T1000 (cell line): Measurements from ENCODE around the gene TASP1.

Experiments
- DNase-seq: peaks from one replicate; lab custom pipeline; 2025; ENCODE audit warnings: mixed read lengths; lab: John Stamatoyannopoulos, UW

Gene TASP1

GRCh38 chr20:13441388-13441787 lies 197.3 kb downstream of the TASP1 start:
- no peak for DNase-seq

DNA sequence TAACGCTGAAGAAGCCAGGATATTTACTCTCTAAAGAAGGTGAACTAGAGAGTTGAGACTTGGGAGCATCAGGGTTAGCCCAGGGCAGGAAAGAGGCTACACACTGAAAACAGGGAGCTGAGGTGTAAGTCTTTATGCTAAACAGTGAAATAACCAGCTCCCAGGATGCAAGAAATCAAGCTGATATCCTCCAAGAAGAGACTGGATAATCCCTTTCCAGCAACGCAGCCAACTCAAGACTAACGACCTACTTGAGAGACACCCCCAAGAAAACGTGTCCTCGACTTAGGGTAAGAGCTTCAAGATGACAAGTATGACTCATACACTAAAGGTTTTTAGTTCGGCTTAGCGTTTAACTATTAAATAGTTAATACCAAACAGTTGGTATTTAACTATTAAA lies 202.2 kb downstream of the TASP1 start:
- DNase-seq = no peak

DNA sequence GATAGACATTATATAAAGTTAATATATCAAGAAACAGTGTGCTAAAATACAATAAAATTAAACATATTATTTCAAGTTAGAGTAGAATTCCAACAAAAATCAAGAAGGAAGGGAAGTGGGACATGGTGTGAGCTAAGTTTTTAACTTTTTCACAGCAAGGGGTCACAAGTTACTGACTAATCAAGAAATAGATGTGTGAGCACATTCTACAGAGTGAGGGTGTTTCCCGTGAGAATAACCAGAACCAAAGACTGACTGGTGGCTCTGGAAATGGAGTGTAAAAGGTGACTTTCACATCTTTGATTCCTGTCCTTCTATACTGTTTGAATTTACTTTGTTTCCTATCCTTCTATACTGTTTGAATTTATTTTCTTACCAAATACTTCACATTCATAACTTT lies 206.6 kb downstream of the TASP1 start:
- DNase-seq = no peak

DNA sequence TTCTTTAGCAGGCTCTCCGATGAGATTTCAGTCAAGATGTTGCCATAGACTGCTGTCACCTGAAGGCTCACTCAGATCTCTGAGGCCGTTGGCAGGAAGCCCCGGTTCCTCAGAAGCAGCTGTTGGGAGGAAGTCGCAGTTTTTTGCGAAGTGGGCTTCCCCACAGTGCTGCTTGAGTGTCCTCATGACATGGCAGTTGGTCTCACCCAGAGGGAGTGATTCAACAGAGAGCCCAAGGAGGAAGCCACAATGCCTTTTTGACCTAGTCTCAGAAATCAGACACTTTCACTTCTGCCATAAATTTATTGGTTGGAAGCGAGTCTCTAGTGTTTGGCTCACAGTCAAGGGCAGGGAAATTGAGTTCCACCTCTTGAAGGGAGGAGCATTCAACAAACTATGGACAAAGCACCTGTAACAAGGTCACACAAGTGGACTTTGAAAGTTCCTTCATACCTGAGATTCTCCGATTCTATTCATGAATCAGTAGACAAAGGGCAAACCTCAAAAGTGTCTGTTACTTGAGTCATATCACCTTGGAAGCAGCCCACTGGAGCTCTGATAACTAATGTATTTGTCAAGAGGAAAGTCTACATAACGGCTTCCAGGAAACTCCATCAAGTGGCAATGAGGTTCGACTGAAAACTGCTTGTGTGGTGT lies 208.3 kb downstream of the TASP1 start:
- DNase-seq = no peak

- DNase-seq = no peak
Measured at GRCh38 chr20:13428684-13429083, 210.0 kb downstream of the TASP1 start.

DNA sequence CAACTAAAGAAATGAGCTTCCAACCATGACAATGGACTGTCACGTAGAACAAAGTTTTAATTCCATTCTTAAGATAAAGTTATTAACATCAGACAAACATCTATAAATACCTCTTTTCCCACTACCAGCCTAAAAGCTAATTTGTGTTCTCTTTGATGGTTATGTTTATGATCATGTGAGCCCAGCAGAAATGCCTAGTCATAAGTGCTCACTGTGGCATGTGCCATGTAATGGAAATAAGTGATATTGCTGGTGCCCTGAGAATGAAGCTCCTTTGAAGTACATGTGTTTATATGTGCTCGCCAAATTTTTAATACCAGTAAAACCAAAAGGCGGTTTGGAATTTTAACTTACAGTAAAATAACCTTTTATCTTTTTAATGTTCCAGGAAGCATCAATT lies 211.9 kb downstream of the TASP1 start:
- DNase-seq = no peak

DNA sequence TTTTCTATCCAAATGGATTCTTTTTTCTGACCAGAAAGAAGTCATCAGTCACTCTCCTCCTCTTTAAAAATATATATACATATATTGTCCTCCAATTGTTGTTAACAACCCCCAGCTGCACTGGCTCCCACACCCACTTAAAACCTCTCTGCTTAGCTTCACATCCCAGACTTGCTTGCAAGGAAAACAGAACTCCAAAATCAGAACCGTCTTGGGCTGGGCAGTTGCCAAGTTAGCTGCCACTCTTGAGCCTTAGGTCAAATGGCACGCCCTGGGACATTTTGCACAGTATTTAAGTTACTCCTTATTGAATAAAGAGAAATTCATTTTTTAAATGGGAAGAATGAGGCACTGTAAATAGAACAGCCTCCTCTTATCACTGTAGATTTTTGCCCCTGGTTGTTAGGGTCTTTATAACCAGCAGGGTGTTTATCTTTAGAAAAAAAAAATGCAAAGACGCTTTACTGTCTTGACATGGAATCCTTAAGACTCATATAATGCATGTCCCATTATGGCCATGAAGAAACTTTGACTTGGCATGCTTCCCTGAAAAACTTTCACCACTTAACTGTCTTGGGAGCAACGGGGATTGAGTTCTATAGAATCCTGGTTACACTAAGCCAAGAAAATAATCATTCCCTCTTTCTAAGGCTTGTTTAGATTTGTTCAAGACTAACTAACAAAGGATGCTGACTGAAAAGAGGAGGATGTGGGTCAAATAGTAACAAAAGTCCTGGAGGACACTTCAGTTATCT lies 213.2 kb downstream of the TASP1 start:
- DNase-seq = no peak

DNA sequence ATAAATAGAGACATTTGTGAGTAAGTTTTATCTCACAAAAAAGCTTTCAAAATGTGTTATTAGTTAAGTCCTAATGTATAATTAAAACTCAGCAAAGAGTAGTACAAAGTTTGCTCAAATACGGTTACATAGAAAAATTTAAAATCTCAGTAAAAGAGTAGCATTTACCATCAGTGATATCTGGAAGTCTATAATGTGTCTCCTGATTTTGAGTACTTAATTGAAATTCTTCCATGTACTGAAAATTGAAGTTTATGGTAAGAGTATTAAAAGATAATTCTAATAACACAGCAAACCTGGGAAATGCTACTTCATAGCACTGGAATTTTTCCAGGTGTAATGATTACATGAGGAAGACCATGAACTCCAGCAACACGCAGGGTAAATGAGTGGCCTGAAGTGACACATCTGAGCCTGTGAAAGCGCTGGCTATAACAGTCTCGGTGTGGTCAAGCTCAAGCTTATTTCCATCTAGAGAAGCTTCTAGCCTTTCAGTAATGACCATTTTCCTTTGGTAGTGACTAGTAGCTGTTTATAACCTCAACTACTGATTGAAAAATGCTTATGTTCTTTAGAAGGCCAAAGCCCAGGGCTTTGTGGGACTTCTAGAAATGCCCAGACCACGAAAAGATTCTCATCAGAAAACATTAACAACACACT lies 214.4 kb downstream of the TASP1 start:
- no peak for DNase-seq

GRCh38 chr20:13423472-13424173 lies 215.1 kb downstream of the TASP1 start:
- DNase-seq = no peak

DNA sequence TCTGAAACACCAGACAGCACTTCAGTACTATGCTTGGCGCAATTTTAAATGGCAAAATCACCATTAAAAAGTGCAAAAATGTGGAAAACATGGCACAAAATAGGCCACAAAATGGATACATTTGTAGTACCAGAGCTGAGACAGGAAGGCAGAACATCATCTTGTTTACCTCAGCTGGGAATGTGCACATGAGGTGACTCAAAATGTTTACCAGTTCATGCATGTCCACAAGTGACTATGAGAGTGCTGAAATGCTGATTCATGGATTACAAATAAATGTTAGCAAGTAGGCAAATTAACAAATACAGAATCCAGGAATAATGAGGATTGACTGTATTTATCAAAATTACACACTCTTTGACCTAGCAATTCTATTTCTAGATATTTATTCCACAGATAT lies 216.1 kb downstream of the TASP1 start:
- no peak for DNase-seq

- DNase-seq = no peak
Measured at GRCh38 chr20:13420625-13421024, 218.1 kb downstream of the TASP1 start.

DNA sequence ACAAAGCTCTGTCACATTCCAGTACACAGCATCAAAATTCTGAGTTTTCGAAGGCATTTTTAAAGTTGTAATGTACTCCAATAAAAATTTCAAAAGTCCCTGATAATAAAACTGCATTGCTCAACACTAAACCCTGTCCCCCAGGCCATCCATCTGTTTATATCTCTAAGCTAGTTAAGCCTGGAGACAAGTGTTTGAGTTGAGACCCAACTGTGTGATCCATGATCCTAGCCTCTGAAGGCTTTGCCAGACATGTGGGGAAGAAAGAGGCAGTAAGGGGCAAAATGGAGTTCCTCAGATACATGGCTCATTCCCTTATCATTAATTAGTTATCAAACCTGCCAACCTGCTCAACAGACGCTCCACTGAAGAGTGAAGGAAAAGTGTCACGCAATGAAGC lies 219.3 kb downstream of the TASP1 start:
- no peak for DNase-seq

DNA sequence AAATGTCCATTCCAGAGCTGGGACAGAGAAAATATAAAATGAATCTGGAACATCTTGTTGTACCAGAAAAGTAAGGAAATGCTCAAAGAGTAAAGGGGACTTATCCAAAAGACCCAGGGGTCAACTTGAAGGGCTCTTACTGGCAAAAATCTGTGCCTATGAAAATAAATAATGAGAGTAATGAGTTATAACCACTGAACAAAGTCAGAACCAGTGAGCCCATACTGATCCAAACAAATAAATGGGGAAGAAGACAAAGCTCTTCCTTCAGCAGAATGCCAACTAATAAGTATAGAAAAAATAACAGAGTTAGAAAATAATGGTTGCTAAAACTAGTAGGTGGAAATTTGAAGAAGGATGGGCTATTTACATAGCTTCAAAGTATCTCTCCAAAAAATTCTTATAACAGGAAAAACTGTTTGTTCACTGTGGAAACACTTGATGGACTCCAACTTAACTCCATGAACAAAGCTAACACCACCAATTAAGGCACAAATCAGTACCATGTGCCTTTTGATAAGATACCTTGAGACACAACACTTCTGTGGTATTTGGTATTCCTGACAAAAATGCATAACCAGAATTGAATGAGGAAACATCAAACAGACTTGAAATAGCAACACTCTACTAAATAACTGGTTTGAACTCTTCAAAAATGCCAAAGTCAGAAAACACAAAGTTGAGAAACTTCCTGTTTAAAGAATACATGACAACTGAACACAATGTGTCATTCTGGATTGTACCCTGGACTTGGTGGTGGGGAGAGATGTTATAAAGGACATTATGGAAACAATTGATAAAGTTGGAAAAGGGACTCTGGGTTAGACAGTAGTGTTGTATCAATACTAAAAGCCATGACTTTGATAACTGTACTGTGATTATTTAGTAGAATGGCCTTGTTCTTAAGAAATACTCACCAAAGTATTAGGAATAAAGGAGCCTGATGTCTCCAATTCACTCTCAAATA lies 220.2 kb downstream of the TASP1 start:
- no peak for DNase-seq

DNA sequence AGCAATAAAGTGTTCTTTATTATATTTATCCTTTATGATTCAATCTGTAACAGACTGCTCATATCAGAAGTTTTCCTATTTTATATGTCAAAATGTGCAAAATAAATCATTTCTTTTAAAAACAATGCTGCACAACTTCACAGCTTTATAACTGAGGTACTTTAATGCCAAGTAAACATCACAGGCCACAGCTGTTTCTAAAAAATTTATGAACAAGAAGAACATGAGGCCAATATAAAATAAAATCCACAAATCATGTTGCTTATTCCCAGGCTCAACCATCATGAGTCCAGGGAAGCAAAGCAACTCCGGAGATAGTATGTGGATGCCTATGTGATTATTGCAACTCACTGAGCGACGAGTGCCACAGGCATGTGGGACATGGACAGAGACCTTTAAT lies 222.2 kb downstream of the TASP1 start:
- no peak for DNase-seq

GRCh38 chr20:13412806-13413445 lies 225.8 kb downstream of the TASP1 start:
- no peak for DNase-seq

- DNase-seq = no peak
Measured at GRCh38 chr20:13404293-13404692, 234.4 kb downstream of the TASP1 start.

GRCh38 chr20:13403453-13403852 lies 235.3 kb downstream of the TASP1 start:
- DNase-seq = no peak

DNA sequence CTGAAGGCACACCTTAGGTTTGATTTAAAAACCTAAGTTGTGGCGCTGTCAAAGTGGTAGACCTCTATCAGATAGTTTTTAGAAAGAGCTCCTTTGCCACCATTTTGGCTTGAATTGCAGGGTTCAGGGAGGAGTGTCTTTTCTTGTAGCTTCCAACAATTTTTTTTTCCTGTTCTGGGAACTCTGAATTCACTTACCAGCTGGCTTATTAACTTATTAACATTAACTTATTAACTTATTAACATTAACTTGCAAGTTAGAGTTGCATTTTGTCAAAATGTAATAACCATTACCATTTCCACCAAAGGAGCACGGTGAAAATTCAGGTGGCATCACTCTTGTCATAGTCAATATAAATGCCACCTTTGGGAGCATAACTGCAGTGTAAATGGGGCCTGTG lies 235.7 kb downstream of the TASP1 start:
- no peak for DNase-seq

DNA sequence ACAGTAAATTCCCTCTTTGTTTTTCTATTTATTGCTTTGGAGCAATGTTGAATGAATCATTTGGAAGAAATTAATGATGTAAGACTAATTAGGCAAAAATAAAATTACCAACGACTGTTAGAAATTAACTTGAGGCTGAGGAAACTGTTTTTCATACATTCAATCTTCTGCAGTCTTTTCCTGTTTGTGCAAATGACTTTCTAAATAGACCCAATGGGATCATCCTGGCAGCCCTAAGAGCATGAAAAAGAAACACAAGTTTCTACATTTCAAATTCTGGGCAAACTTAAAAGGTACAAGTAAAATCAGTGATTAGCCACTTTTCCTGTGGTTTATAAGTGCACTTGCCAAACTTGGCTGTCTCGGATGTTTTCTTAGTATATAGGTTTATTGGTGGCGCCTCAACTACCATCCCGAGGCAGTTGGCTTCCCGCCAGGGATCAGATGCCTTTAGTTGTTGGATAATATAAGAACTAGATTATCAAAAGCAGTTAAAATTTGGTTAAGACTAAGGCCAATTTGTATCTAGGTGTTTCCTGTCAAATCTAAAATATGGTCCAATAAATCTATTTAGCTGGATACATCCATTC lies 236.5 kb downstream of the TASP1 start:
- no peak for DNase-seq

GRCh38 chr20:13401596-13401995 lies 237.1 kb downstream of the TASP1 start:
- DNase-seq = no peak

DNA sequence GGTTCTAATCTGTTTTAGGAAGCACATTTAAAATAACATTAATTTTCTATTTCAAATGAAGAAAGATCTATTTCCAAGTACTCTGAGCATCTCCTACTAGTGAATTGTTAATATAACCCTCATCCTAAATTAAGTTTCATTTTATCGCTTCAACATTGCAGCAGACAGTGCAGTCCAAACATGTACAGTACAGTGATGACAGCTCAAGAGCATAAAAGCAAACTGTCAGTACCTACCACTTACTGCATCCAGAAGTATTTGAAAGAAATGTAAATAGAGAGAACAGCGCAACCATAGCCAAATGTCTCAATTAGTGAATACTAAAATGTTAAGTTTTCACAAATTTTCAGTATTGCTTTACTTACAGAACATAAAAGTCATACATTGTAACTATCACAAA lies 238.3 kb downstream of the TASP1 start:
- no peak for DNase-seq
